Measurements from ENCODE around the gene TMEM252. TPM values are rescaled to one million over a fixed set of nuclear protein-coding genes. Genes with fewer than 3 reads are reported as not detected.

TMEM252 gene
- total and polyA plus RNA-seq, 2 donors (not counting 1 experiment from before 2014, with no cell fraction given): not detected

DNA sequence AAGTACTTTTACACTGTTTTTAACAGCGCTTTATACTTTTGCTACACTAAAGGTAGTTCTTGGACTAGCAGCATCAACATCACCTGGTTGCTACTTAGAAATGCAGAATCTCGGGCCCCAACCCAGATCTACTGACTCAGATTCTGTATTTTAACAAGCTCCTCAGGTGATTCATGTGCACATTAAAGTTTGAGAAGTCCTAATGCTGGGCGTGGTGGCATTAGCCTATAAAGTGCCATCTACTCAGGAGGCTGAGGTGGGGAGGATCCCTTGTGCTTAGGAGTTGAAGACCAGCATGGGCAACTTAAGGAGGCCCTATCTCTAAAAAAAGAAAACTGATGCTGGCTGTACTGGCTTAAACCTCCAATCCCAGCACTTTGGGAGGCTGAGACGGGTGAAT, 26.7 kb downstream of the TMEM252 start:
- Histone ChIP-seq H3K27ac (ENCODE audit: low read length in 2 of 2) (no peak overlapping the region), H3K4me2 (replicated peaks; ENCODE audit: low read depth, low read length, poor library complexity, severe bottlenecking) (no peak overlapping the region), H4K20me1 (ENCODE audit: control insufficient read depth, insufficient read depth, low read length, poor library complexity, severe bottlenecking) (no peaks in the 10 kb centered on the region), H3K27me3 (replicated peaks in 1 of 4; ENCODE audit: control extremely low read depth in 1 of 4, control insufficient read depth in 3 of 4, insufficient read depth in 4 of 4, low read length in 3 of 4) (peaks cover 0 to 3% (median 0%) of the 10 kb centered on the region in 4 experiments), H3K4me1 (ENCODE audit: control insufficient read depth in 2 of 2, insufficient read depth in 2 of 2, low read length in 2 of 2) (peaks cover 0 to 5% of the 10 kb centered on the region in 2 donors), H3K79me2 (ENCODE audit: control insufficient read depth, insufficient read depth, low read length) (no peaks in the 10 kb centered on the region), H3K4me3 (ENCODE audit: control extremely low read depth in 1 of 5, extremely low read depth in 1 of 5, insufficient read depth in 1 of 5, low read depth in 2 of 5, low read length in 4 of 5) (no peak overlapping the region), H3K9ac (ENCODE audit: low read length) (no peak overlapping the region), H2AFZ (ENCODE audit: insufficient read depth, low read depth, low read length, poor library complexity, severe bottlenecking) (no peak overlapping the region), H3K9me3 (ENCODE audit: control extremely low read depth in 1 of 3, control insufficient read depth in 2 of 3, insufficient read depth in 1 of 3, low read length in 2 of 3) (peaks cover 0 to 9% (median 6%) of the 10 kb centered on the region in 3 donors), H3K36me3 (replicated peaks in 1 of 2; ENCODE audit: control extremely low read depth in 1 of 2, control insufficient read depth in 1 of 2, extremely low read depth in 1 of 2, insufficient read depth in 2 of 2, low read length in 1 of 2) (no peaks in the 10 kb centered on the region)
- DNase-seq (no peak), ATAC-seq (ENCODE audit: low read depth) (no peak)
- intact Hi-C loops (cut with micrococcal nuclease): no loop called here
- Mint-ChIP-seq H3K27me3 (peaks cover 11% of the 10 kb centered on the region), H3K4me3 (no peak overlapping the region), H3K27ac (no peak overlapping the region), H3K9me3 (ENCODE audit: insufficient read depth) (peaks cover 5% of the 10 kb centered on the region), H3K4me1 (peaks cover 7% of the 10 kb centered on the region)
- ChIA-PET POLR2A (no interaction called here), CTCF (no interaction called here)
- WGBS (ENCODE audit: insufficient coverage): 100% methylated on average over 2 of the region's 4 CpGs
- TF ChIP-seq EZH2 (IDR thresholded peaks at IDR 0.05; ENCODE audit: borderline replicate concordance, insufficient read depth, low read depth, low read length, poor library complexity, severe bottlenecking): no peak
- TF ChIP-seq, protein P1, sequence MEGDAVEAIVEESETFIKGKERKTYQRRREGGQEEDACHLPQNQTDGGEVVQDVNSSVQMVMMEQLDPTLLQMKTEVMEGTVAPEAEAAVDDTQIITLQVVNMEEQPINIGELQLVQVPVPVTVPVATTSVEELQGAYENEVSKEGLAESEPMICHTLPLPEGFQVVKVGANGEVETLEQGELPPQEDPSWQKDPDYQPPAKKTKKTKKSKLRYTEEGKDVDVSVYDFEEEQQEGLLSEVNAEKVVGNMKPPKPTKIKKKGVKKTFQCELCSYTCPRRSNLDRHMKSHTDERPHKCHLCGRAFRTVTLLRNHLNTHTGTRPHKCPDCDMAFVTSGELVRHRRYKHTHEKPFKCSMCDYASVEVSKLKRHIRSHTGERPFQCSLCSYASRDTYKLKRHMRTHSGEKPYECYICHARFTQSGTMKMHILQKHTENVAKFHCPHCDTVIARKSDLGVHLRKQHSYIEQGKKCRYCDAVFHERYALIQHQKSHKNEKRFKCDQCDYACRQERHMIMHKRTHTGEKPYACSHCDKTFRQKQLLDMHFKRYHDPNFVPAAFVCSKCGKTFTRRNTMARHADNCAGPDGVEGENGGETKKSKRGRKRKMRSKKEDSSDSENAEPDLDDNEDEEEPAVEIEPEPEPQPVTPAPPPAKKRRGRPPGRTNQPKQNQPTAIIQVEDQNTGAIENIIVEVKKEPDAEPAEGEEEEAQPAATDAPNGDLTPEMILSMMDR (IDR thresholded peaks at IDR 0.05): no peak

DNA sequence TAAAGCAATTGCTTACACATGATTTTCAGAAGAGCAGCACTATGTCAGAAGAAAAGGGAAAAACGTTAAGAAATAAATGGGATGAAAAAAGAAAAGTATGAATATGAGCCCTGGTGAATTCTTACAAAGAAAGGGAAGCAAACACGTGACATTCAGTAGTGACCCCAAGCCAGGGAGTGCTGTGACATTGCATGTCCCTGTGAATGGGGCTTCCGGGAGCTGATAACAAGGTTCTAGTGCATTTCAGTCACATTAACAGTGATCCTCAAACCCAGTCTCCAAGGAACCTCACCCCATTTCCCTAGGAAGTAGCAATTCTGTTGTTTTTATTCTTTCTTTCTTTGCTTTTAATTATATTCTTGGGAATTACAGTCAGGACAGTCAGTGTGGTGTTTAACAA, 27.3 kb downstream of the TMEM252 start:
- TF ChIP-seq, protein P1 (IDR thresholded peaks at IDR 0.05): no peak
- TF ChIP-seq EZH2 (IDR thresholded peaks at IDR 0.05; ENCODE audit: borderline replicate concordance, insufficient read depth, low read depth, low read length, poor library complexity, severe bottlenecking): no peak
- Histone ChIP-seq H3K27ac (ENCODE audit: low read length in 2 of 2) (no peak overlapping the region), H4K20me1 (ENCODE audit: control insufficient read depth, insufficient read depth, low read length, poor library complexity, severe bottlenecking) (no peaks in the 10 kb centered on the region), H3K9me3 (ENCODE audit: control extremely low read depth in 1 of 3, control insufficient read depth in 2 of 3, insufficient read depth in 1 of 3, low read length in 2 of 3) (peaks cover 0 to 6% (median 6%) of the 10 kb centered on the region in 3 donors), H2AFZ (ENCODE audit: insufficient read depth, low read depth, low read length, poor library complexity, severe bottlenecking) (no peak overlapping the region), H3K27me3 (replicated peaks in 1 of 4; ENCODE audit: control extremely low read depth in 1 of 4, control insufficient read depth in 3 of 4, insufficient read depth in 4 of 4, low read length in 3 of 4) (peaks cover 0 to 3% (median 0%) of the 10 kb centered on the region in 4 experiments), H3K4me2 (replicated peaks; ENCODE audit: low read depth, low read length, poor library complexity, severe bottlenecking) (no peak overlapping the region), H3K9ac (ENCODE audit: low read length) (no peak overlapping the region), H3K79me2 (ENCODE audit: control insufficient read depth, insufficient read depth, low read length) (no peaks in the 10 kb centered on the region), H3K4me3 (ENCODE audit: control extremely low read depth in 1 of 5, extremely low read depth in 1 of 5, insufficient read depth in 1 of 5, low read depth in 2 of 5, low read length in 4 of 5) (no peak overlapping the region), H3K36me3 (replicated peaks in 1 of 2; ENCODE audit: control extremely low read depth in 1 of 2, control insufficient read depth in 1 of 2, extremely low read depth in 1 of 2, insufficient read depth in 2 of 2, low read length in 1 of 2) (no peaks in the 10 kb centered on the region), H3K4me1 (ENCODE audit: control insufficient read depth in 2 of 2, insufficient read depth in 2 of 2, low read length in 2 of 2) (peaks cover 0 to 5% of the 10 kb centered on the region in 2 donors)
- peaks cover 7% of the 10 kb centered on the region for H3K4me1 Mint-ChIP-seq
- no peak for DNase-seq
- 76% methylated on average over 3 of the region's 3 CpGs for WGBS (ENCODE audit: insufficient coverage)
- POLR2A ChIA-PET: no interaction called here
- peaks cover 8% of the 10 kb centered on the region for H3K27me3 Mint-ChIP-seq
- CTCF ChIA-PET: no interaction called here
- ATAC-seq (ENCODE audit: low read depth): no peak
- peaks cover 2% of the 10 kb centered on the region for H3K9me3 Mint-ChIP-seq (ENCODE audit: insufficient read depth)
- no peak overlapping the region for H3K27ac Mint-ChIP-seq
- intact Hi-C loops (cut with micrococcal nuclease): no loop called here
- H3K4me3 Mint-ChIP-seq: no peak overlapping the region
